HL-60/S4 treated with phorbol 12-myristate 13-acetate at 8.2 ng/mL for 4 days and 3 days (cell line): ENCODE measurements around the gene AZIN2.

Experiments used
- in situ Hi-C: fragments of 300-500 bp; cut with MboI; formaldehyde crosslinking; loops from 2 replicates; pipeline ENCODE4 v1.15.0; 2022; ENCODE audit warnings: low sequenced_read_pairs

Gene AZIN2

DNA sequence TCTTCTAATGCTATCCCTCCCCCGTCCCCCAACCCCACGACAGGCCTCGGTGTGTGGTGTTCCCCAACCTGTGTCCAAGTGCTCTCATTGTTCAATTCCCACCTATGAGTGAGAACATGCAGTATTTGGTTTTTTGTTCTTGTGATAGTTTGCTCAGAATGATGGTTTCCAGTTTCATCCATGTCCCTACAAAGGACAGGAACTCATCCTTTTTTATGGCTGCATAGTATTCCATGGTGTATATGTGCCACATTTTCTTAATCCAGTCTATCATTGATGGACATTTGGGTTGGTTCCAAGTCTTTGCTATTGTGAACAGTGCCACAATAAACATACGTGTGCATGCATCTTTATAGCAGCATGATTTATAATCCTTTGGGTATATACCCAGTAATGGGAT is 43.7 kb downstream of the AZIN2 start:
- in situ Hi-C loops, result loop anchor here (25.0 kb wide), 1 partner anchor 338 kb away; the partner anchor contains the start of gene ZSCAN20

DNA sequence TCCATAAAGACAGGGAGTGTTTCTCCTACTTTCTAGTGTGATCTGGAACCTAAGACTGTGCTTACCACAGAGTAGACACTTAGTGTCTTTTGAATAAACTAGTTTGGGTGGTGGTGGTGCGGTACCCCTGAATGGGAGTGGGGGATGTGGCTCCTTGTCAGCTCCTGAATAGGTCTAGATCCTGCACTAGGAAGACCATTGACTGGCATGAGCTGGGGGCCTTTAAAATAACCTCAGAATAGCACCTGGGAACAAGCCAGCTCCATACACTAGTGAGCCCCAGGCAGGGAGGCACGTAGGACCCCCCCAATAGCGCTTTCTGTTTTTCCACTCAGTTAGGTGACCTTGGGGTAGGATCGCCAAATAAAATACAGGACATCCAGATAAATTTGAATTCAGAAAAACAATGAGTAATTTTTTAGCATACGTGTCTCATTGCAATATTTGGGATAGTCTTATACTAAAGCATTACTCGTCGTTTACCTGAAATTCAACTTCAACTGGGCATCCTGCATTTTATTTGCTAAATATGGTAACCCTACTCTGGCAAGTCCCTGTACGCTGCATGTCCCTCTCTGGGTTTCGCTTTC is 45.6 kb downstream of the AZIN2 start:
- in situ Hi-C loops, result loop anchor here (25.0 kb wide), 1 partner anchor 336 kb away; the partner anchor contains the start of gene ZSCAN20

DNA sequence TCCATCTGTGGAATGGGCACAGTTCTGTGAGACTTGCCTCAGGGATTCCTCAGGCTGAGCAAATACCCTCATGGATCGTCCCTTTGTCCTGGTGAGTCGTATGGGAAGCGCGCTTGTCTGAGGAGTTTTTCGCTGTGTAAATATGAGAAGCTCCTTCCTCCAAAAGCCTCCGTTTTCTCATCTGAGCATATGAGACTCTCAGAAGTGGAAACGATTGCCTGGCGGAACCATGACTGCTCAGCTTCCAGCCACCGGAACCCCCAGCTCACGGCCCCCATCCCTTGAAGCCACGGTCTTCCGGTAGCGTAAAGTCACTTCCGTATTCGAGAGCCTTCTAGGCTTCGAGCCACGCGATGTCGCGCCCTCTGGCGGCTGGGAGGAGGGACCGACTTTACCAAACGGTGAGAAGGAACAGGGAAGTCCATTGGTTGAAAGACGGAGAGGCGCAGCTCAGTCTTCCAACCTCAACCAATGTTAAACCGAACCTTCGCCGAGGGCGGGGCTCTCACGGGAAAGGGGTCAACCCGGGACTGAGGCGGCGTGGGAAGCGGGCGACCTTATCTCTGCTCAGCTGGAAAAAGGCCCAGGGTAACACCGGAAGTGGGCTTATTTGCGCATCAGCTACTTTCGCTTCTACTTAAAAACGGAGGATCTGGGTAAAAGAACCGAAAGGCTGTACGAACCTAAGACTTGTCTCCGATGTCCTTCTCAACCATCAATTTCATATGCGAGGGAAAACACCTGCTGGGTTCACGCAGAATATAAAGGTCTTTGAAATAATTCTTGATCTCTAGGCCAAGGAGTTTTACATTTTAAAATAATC is 46.3 kb downstream of the AZIN2 start:
- in situ Hi-C loops, result loop anchor here (25.0 kb wide), 1 partner anchor 335 kb away; the partner anchor contains the start of gene ZSCAN20

DNA sequence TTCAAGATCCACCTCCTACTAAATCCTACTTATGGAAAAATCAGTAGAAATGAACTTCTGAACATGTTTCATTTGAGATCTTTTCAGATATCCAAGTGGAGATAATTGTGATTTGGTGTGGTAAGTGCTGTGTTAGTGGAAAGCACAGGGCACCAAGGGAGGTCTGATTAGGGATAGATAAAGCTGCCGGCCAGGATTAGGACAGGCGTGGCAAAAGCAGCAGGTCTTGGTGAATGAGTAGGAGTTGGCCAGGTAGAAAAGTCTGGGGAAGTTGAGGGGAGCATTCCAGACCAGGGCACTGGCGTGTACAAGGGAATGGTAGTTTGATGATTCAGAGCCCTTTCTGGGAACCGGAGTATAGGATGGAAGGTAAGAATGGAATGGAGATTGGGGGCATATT is 47.8 kb downstream of the AZIN2 start:
- in situ Hi-C loops, result loop anchor here (25.0 kb wide), 1 partner anchor 334 kb away; the partner anchor contains the start of gene ZSCAN20

DNA sequence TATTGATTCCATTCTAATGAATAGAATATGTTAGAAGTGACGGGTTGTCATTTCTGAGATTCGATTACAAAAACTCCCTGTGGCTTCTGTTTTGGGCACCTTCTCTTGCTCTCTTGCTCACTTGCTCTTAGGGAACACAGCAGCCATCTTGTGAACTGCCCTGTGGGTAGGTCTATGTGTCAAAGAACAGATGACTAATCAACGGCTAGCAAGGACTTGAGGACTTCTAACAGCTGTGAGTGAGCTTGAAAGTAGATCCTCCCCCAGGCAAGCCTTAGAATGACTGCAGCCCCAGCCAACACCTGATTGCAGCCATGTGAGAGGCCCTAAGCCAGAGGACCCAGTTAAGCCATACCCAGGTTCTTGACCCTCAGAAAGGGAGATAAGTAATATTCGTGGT is 49.3 kb downstream of the AZIN2 start:
- in situ Hi-C loops, result loop anchor here (25.0 kb wide), 1 partner anchor 332 kb away; the partner anchor contains the start of gene ZSCAN20

DNA sequence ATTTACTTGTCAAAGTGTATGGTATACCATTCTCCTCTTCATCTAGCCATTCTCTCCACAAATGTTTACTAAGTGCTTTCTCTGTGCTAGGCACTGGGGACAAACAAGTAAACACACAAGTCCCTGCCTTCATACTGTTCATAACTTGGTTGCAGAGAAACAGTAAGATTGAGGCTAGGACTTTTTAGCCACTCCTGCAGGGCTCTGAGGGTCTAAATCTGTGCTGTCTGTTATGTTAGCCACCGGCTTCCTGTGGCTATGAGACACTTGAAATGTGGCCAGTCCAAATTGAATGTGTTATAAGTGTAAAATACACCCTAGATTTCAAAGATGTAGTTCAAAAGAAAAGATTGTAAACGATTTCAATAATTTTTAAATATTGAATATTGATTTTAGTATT is 50.2 kb downstream of the AZIN2 start:
- in situ Hi-C loops, result loop anchor here (25.0 kb wide), 1 partner anchor 331 kb away; the partner anchor contains the start of gene ZSCAN20

DNA sequence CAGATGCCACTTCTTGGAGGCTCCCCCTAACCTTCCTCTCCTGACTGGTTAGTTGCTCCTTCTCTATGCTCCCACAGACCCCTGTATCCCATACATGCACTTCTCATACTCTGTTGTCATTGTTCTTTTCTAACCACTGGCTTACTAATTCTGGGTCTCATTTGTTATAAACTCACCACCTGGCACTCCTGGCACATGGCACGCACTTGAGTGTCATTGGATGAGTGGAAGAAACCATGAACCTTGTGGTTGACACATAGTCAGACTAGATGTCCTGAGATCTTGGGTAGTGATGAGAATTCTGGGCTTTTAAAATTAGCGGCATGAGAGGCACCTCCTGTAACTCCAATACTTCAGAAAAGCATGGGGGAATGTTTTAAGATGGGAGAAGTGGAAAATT is 51.6 kb downstream of the AZIN2 start:
- in situ Hi-C loops, result loop anchor here (25.0 kb wide), 1 partner anchor 330 kb away; the partner anchor contains the start of gene ZSCAN20

DNA sequence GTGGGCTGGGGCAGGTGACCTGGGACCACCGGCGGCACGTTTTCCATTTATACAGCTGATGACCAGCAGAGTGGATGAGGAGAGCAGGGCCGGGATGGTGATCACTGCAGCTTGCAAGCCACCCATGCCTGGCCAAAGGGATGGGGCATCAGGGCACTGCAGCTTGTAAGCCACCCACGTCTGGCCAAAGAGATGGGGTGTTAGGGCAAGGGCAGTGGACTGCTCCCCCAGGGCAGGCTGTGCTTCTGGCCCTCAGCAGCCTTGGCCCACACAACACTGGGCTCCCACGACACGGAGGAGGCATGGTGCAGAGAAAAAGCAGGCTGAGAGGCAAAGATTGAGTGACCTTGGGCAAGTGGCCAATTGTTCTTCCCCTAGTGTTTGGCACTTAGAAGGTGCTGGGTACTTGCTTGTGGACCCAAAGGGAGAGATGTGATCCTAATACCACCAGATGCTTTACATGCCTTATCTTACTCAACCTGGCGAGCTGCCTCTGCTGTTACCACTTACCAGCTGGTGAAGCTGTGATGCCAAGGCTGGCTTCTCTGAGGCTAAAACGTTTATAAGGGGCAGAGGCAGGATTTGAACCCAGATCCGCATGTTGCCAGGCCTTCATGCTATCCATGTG is 52.6 kb downstream of the AZIN2 start:
- in situ Hi-C loops, result loop anchor here (25.0 kb wide), 1 partner anchor 329 kb away; the partner anchor contains the start of gene ZSCAN20

DNA sequence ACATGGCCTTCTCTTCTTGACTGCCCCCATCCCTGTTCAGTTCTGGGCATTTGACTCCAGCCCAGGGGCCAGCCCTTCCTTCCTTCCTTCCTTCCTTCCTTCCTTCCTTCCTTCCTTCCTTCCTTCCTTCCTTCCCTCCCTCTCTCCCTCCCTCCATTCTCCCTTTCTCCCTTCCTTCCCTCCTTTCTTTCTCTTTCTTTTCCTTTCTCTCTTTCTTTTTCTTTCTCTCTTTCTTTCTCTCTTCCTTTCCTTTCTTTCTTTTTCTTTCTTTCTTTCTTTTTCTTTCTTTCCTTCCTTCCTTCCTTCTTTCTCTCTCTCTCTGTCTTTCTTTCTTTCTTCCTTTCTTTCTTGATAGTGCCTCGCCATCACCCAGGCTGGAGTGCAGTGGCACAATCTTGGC is 55.1 kb downstream of the AZIN2 start:
- in situ Hi-C loops, result loop anchor here (25.0 kb wide), 1 partner anchor 326 kb away; the partner anchor contains the start of gene ZSCAN20

DNA sequence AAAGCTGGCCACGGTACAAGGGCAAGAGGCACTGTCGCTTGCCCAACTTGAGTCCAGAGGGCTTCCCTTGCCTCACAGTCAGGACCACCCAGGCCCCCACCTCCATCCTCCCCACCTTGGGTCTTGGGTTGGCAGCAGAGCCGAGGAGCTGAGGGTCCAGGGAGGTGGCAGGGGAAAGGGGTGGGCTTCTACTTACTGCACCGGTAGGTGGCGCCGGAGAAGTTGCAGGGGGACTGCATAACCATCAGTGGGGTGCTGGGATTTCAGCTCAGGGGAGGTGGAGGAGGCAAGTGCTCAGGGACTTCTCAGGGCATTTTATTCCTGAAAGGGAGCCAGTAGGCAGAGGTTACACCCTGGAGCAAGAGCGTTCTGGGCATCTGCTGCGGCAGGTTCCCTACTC is 56.8 kb downstream of the AZIN2 start:
- in situ Hi-C loops, result loop anchor here (25.0 kb wide), 1 partner anchor 325 kb away; the partner anchor contains the start of gene ZSCAN20

DNA sequence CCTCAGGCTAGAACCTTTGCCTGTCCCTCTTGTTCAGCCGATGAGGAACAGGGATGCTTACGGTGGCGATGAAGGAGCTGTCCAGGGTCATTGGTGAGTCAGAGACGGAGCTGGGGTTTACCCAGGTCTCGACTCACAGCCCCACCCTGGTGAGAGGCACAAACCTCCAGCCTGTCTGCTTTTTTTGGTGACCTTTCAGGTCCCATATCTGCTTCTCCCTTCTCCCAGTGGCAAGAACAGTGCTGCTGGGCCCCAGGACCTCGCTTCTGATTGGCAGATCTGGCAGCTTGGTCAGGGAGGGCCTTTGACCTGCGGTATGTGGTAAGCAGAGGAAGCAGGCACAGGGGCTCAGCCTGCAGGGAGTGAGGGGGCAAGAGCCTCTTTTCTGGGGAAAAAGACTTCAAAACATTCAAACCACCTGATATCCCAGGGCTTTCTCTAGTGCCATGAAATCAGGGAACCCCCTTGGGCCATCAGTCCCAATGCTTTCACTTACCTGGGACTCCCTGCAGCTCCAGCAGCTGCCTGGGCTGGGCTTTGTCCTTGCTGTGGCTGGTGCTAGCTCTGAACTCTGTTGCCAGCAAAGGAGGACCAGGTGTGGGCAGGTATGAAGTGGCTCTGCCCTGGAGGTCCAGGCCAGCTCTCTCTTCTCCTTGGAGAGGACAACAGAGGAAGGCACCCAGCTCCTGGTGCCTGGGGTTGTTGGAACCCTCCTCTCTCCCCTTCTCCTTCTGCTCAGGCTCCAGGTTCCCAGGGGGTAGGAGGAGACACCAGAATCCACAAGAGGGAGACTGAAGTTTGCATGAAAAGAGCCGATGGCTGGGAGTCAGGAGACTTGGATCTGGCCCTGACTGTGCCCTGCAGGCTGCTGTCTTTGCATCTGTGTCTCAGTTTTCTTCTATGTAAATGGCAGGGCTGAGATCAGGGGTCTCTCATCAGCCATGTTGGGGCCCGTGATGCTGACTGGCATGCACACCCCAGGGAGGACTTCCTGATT is 59.5 kb downstream of the AZIN2 start:
- in situ Hi-C loops, result loop anchor here (25.0 kb wide), 1 partner anchor 322 kb away; the partner anchor contains the start of gene ZSCAN20

DNA sequence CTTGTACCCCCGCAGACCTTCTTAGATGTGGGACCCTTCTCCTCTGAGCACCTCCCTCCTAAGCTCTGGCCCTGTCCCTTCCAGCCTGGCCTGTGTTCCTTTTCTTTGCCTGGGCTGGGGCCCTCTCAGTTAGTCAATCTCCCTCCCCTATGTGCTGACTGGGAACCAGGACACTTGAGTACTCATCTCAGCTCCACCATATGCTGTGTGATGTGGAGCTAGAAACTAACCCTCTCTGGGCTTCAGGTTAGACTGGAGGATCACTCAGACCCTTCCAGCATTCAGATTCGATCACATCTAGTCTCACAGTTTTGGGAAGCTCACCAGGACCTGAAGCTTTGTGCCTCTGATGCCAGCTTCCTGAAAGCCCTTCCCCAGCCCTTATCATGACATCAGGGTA is 60.3 kb downstream of the AZIN2 start:
- in situ Hi-C loops, result loop anchor here (25.0 kb wide), 1 partner anchor 321 kb away; the partner anchor contains the start of gene ZSCAN20

DNA sequence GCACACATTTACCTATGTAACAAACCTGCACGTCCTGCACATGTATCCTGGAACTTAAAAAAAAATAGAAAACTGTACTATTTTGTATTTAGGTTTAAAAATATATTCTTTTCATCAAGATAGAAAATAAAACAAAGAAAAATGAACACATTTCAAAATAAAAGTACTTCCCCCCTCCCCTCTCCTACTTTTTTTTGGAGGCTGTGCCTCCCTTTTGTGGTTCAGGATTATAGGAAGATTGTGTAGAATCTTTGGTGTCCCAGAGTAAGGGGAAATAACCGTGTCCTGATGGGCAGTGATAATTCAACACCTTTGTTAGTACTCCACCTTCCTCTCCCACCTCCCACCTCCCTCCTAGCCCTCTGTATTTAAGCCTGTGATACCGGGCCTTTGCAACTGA is 60.8 kb downstream of the AZIN2 start:
- in situ Hi-C loops, result loop anchor here (25.0 kb wide), 1 partner anchor 321 kb away; the partner anchor contains the start of gene ZSCAN20

DNA sequence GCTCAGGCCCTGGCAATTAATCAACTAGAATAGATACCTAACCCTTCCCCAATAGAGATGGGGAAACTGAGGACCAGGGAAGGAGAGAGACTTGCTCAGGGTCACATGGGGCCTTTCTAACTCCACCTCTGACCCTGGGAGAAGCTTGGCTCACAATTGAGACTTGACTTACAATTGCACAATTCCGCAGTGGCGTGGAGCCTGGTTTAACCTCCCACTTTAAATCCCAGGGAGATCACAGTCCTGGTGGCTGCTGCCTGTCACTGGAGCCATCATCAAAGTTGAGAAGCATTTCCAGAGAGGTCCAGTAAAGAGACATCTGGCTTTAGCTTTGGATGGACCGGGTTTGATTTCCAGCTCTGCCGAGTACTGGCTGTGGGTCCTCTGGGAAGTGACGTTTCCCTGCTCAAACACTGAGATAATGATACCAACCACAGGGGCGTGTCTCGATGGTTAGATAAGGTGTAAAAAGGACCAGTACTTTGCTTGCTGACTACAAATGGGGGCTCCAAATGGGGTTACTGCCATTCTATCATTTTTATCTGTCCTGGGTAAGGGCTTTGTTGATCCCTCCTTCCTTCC is 61.6 kb downstream of the AZIN2 start:
- in situ Hi-C loops, result loop anchor here (25.0 kb wide), 1 partner anchor 320 kb away; the partner anchor contains the start of gene ZSCAN20

DNA sequence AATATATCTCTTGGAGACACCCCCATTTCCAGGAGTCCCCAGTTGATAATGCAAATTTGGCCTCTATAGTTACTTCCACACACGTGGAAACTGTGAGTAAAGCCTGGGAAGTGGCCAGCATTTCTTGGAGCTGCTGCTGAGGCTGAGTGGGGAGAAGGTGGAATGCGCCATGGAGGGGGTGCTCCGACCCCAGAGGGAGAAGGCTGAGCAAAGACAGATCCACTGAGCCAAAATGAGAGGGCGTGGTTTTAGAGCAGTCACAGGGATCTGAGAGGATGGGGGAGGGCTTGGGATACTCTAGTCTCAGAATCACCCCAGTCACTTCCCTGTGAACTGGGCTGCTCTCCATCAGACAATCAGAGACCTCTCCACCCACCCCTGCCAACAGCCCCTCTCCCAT is 62.2 kb downstream of the AZIN2 start:
- in situ Hi-C loops, result loop anchor here (25.0 kb wide), 1 partner anchor 319 kb away; the partner anchor contains the start of gene ZSCAN20

DNA sequence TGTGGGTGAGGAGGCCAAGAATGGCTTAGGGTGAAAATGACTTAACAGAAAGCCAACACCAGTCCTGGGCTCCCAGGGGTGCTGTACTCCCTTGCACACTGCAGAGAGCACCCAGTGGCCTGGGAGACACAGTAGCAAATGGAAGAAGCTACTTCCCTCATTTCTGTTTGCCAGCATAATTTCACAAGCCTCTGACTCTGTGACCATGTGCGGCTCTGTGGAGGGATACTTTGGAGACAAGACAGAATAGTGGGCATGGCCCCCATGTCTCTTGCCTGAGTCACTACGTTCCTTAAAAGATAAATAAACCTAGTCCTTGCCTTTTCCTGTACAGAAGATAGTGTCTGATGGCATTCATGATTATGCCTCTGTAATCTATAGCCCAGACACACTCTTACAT is 62.7 kb downstream of the AZIN2 start:
- in situ Hi-C loops, result loop anchor here (25.0 kb wide), 1 partner anchor 319 kb away; the partner anchor contains the start of gene ZSCAN20

DNA sequence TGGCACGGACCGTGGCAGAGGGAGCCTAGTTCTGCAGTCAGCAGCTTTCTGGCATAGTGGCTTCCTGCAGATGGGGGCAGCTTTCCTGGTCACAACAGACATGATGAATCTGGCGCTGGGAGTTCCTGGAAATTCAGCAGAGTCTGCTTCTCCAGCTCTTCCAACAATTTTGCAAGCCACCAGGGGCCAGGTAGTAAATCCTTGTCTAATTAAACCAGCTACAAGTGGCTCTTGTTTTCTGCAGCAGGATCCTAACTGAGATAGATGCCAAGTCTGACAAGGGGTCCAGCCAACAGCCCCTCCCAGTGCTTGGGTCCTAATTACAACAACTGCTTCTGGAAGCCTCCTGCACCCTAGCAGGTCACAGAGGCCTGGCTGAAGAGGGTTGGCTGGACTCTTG is 65.0 kb downstream of the AZIN2 start:
- in situ Hi-C loops, result loop anchor here (25.0 kb wide), 1 partner anchor 316 kb away; the partner anchor contains the start of gene ZSCAN20

DNA sequence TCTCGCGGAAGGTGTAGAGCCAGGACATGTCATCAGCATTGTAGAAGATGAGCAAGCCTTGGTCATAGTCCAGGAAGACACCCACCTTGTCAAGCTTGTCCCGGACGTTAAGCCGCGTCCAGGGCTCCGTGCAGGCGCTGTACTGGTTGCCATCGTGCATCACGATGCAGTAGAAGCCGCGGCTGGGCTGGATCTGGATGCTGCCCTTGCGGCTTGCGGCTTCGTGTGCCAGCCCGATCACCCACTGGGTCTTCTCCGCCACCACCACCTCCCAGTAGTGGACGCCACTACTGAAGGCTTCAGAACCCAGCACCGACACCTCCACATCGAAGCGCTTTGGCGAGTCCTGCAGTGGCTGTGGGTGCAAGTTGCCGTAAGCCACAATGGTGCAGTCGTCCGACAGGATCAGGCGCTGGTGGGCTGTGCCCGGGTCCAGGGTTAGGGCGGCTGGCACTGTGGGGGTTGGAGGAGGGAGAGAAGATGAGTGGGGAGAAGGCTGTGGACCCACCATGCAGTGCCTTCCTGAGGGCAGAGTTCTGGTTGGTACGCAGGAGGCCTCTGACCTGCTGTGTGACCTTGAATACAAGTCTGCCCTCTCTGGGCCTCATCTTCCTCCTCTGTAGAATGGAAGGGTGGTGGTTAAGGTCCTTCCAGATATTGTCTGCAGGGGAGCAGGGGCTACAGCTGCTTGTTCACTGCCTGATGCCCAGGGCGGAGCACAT is 66.5 kb downstream of the AZIN2 start:
- in situ Hi-C loops, result loop anchor here (25.0 kb wide), 1 partner anchor 315 kb away; the partner anchor contains the start of gene ZSCAN20
